Astrocyte of the spinal cord (primary cell): ENCODE data around the gene SLC2A5.
"Not testable (repeated sequence)": the region's sequence is repeated elsewhere in the genome, so short reads cannot be mapped to it uniquely, and the experiment has no call there.

ENCODE experiments used
- DNase-seq: peaks from one replicate; pipeline ENCODE4 v3.0.0; 2011; ENCODE audit warnings: low read depth, low spot score
- H3K4me3 ChIP-seq: 2 replicates; pipeline ENCODE4 v1.5.1; 2011; ENCODE audit warnings: low read depth, mild to moderate bottlenecking, low read length, moderate library complexity
- CTCF ChIP-seq: IDR thresholded peaks from 2 replicates; pipeline ENCODE4 v1.5.1; 2012; ENCODE audit warnings: low read depth, mild to moderate bottlenecking, low read length, inconsistent platforms
- in situ Hi-C: cut with HindIII; loops from 2 replicates; pipeline ENCODE4 v1.10.0; 2017; ENCODE audit warnings: low sequenced_read_pairs

Gene SLC2A5

GRCh38 chr1:9027307-9027706, 42.1 kb downstream of the SLC2A5 start:
- in situ Hi-C loops: no loop called here
- no peak overlapping the region for H3K4me3 ChIP-seq
- TF ChIP-seq CTCF: no peak
- no peak for DNase-seq

GRCh38 chr1:9025449-9025848, 44.0 kb downstream of the SLC2A5 start:
- no peak overlapping the region for H3K4me3 ChIP-seq
- in situ Hi-C loops: no loop called here
- TF ChIP-seq CTCF: no peak
- DNase-seq: no peak

- in situ Hi-C loops: no loop called here
- H3K4me3 ChIP-seq: no peak overlapping the region
- DNase-seq: no peak
- TF ChIP-seq CTCF: no peak
These were observed 44.6 kb downstream of the SLC2A5 start for GRCh38 chr1:9024837-9025236.

- no peak overlapping the region for H3K4me3 ChIP-seq
- in situ Hi-C loops: no loop called here
- TF ChIP-seq CTCF: no peak
- no peak for DNase-seq
These were observed 46.7 kb downstream of the SLC2A5 start for GRCh38 chr1:9022773-9023172.

- in situ Hi-C loops, H3K4me3 ChIP-seq, DNase-seq: not testable (repeated sequence)
These were observed 47.3 kb downstream of the SLC2A5 start for GRCh38 chr1:9022026-9022738.

GRCh38 chr1:9020305-9020704, 49.1 kb downstream of the SLC2A5 start:
- TF ChIP-seq CTCF: no peak
- no peak overlapping the region for H3K4me3 ChIP-seq
- DNase-seq: no peak
- in situ Hi-C loops: no loop called here

- DNase-seq: no peak
- H3K4me3 ChIP-seq: no peak overlapping the region
- in situ Hi-C loops: no loop called here
- no peak for TF ChIP-seq CTCF
These were observed 49.5 kb downstream of the SLC2A5 start for GRCh38 chr1:9019896-9020295.
